Trophoblast cell (in vitro differentiated cells and primary cell): ENCODE data around the gene SRPK3.

Experiments
- DNase-seq, 2 donors: peaks; one replicate each; pipeline ENCODE4 v3.0.0-alpha.2; 2016
- H2AFZ ChIP-seq: 2 replicates; pipeline ENCODE4 v1.6.1; 2013; ENCODE audit warnings: low read length, moderate library complexity, mild to moderate bottlenecking; ENCODE audit not compliant: insufficient read depth, poor library complexity
- H2AK5ac ChIP-seq: 2 replicates; pipeline ENCODE4 v1.6.1; 2013; ENCODE audit warnings: mild to moderate bottlenecking, low read length
- H2BK120ac ChIP-seq: 2 replicates; pipeline ENCODE4 v1.6.1; 2013; ENCODE audit warnings: low read length, mild to moderate bottlenecking, moderate library complexity; ENCODE audit not compliant: insufficient read depth, poor library complexity
- H2BK12ac ChIP-seq: 2 replicates; pipeline ENCODE4 v1.6.1; 2013; ENCODE audit warnings: mild to moderate bottlenecking, low read length, moderate library complexity
- H2BK5ac ChIP-seq: 2 replicates; pipeline ENCODE4 v1.6.1; 2013; ENCODE audit warnings: low read length, low read depth, moderate library complexity, mild to moderate bottlenecking; ENCODE audit not compliant: poor library complexity
- H3K14ac ChIP-seq: 2 replicates; pipeline ENCODE4 v1.6.1; 2013; ENCODE audit warnings: mild to moderate bottlenecking, low read length
- H3K18ac ChIP-seq: 2 replicates; pipeline ENCODE4 v1.6.1; 2013; ENCODE audit warnings: mild to moderate bottlenecking, low read length
- H3K23ac ChIP-seq: 2 replicates; pipeline ENCODE4 v1.6.1; 2013; ENCODE audit warnings: low read length
- H3K27ac ChIP-seq: 2 replicates; pipeline ENCODE4 v1.5.1; 2013; ENCODE audit warnings: low read depth, mild to moderate bottlenecking, inconsistent platforms, low read length, moderate library complexity
- H3K27me3 ChIP-seq: 2 replicates; pipeline ENCODE4 v1.6.1; 2013; ENCODE audit warnings: inconsistent platforms, mild to moderate bottlenecking, low read length, moderate library complexity; ENCODE audit not compliant: insufficient read depth
- H3K36me3 ChIP-seq, 2 experiments: 1 replicate in 1 of 2; 2 replicates in 1 of 2; pipeline ENCODE4 v1.6.1; 2013; ENCODE audit warnings: low read length in 2 of 2, mild to moderate bottlenecking in 2 of 2, moderate library complexity in 1 of 2; ENCODE audit not compliant: insufficient read depth in 2 of 2, control insufficient read depth in 1 of 2
- H3K4ac ChIP-seq: 2 replicates; pipeline ENCODE4 v1.6.1; 2013; ENCODE audit warnings: low read depth, mild to moderate bottlenecking, low read length, moderate library complexity
- H3K4me1 ChIP-seq, 2 experiments: 1 replicate in 1 of 2; 2 replicates in 1 of 2; pipeline ENCODE4 v1.6.1; 2013; ENCODE audit warnings: low read length in 2 of 2, mild to moderate bottlenecking in 2 of 2, moderate library complexity in 1 of 2; ENCODE audit not compliant: insufficient read depth in 2 of 2, control insufficient read depth in 1 of 2
- H3K4me2 ChIP-seq: 2 replicates; pipeline ENCODE4 v1.6.1; 2013; ENCODE audit warnings: inconsistent platforms, mild to moderate bottlenecking, low read length, moderate library complexity
- H3K4me3 ChIP-seq: 2 replicates; pipeline ENCODE4 v1.5.1; 2013; ENCODE audit warnings: mild to moderate bottlenecking, low read depth, low read length, inconsistent platforms
- H3K79me1 ChIP-seq: one replicate; pipeline ENCODE4 v1.6.1; 2013; ENCODE audit warnings: low read length
- H3K79me2 ChIP-seq: 2 replicates; pipeline ENCODE4 v1.6.1; 2013; ENCODE audit warnings: low read length, mild to moderate bottlenecking; ENCODE audit not compliant: control insufficient read depth, insufficient read depth, poor library complexity
- H3K9ac ChIP-seq: 2 replicates; pipeline ENCODE4 v1.6.1; 2013; ENCODE audit warnings: mild to moderate bottlenecking, low read length
- H3K9me3 ChIP-seq: 2 replicates; pipeline ENCODE4 v1.6.1; 2013; ENCODE audit warnings: low read depth, mild to moderate bottlenecking, control low read depth, inconsistent platforms, low read length; ENCODE audit not compliant: insufficient read depth
- H4K12ac ChIP-seq: 2 replicates; pipeline ENCODE4 v1.6.1; 2013; ENCODE audit warnings: low read depth, mild to moderate bottlenecking, low read length, moderate library complexity
- H4K8ac ChIP-seq: 2 replicates; pipeline ENCODE4 v1.6.1; 2013; ENCODE audit warnings: low read depth, mild to moderate bottlenecking, low read length, moderate library complexity
- H4K91ac ChIP-seq: one replicate; pipeline ENCODE4 v1.6.1; 2013; ENCODE audit warnings: low read depth, mild to moderate bottlenecking, low read length, moderate library complexity
- WGBS: extraction: QIAGEN DNeasy Blood & Tissue Kit; methylation state at CpG from one replicate; pipeline ENCODE4 v1.1.7; 2013; ENCODE audit warnings: missing lambda C conversion rate; ENCODE audit not compliant: insufficient read length, insufficient coverage; ENCODE audit errors: extremely low coverage; 5-methylcytosine and 5-hydroxymethylcytosine counted together

SRPK3 gene

DNA sequence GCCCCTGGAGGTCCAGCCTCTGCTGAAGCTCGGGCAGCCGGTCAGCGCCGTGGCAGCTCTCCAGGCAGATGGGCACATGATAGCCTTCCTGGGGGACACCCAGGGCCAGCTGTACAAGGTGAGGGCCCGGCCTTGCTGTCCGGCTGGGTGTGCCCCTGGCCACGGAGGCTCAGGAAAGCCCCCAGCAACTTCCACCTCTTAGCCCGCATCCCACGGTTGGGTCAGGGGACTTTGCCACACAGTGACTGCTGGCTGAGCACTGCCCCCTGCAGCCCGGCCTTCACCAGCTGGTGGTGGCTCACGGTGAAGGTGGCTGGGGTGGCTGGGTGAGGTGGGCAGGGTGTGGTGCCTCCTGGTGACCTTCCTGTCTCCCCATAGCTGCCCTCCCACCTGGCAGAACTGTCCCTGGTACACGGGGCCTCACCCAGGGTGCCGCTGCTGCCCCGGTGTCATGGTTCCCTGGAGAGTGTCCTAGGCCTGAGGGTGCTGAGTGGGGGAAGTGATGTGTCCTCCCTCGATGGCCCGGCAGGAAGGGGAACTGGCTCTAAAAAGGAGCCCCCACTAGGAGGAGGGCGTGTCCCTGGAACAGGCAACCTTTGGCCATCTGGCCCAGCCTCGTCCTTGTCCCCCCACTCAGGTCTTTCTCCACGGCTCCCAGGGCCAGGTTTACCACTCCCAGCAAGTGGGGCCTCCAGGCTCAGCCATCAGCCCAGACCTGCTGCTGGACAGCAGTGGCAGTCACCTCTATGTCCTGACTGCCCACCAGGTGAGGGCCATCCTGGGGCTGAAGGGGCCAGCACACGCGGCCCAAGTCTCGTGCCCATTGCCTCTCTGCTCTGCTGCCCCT lies 12.3 kb upstream of the SRPK3 start:
- Histone ChIP-seq H3K4me2 (no peak overlapping the region), H4K91ac (no peak overlapping the region), H2AFZ (no peak overlapping the region), H2BK12ac (no peak overlapping the region), H3K79me1 (no peaks in the 10 kb centered on the region), H4K12ac (no peak overlapping the region), H3K79me2 (no peaks in the 10 kb centered on the region), H3K27ac (no peak overlapping the region), H2BK5ac (no peak overlapping the region), H3K4me1 (no peaks in the 10 kb centered on the region), H3K9ac (no peak overlapping the region), H2AK5ac (no peak overlapping the region), H2BK120ac (no peak overlapping the region), H3K18ac (no peak overlapping the region), H3K9me3 (no peaks in the 10 kb centered on the region), H4K8ac (no peak overlapping the region), H3K4me3 (no peak overlapping the region), H3K36me3 (no peaks in the 10 kb centered on the region), H3K27me3 (no peaks in the 10 kb centered on the region), H3K4ac (no peak overlapping the region), H3K23ac (no peak overlapping the region), H3K14ac (no peak overlapping the region)
- DNase-seq = no peak
- WGBS = no CpG with 5 or more reads among the region's 22 CpGs

- Histone ChIP-seq H3K4me1 (no peaks in the 10 kb centered on the region), H3K4ac (no peak overlapping the region), H3K27me3 (no peaks in the 10 kb centered on the region), H2BK12ac (no peak overlapping the region), H4K91ac (no peak overlapping the region), H3K14ac (no peak overlapping the region), H3K9me3 (no peaks in the 10 kb centered on the region), H3K23ac (no peak overlapping the region), H4K12ac (no peak overlapping the region), H3K4me2 (no peak overlapping the region), H3K79me2 (no peaks in the 10 kb centered on the region), H3K36me3 (no peaks in the 10 kb centered on the region), H2AK5ac (no peak overlapping the region), H3K4me3 (no peak overlapping the region), H3K79me1 (no peaks in the 10 kb centered on the region), H3K9ac (no peak overlapping the region), H2BK5ac (no peak overlapping the region), H2AFZ (no peak overlapping the region), H3K18ac (no peak overlapping the region), H2BK120ac (no peak overlapping the region), H3K27ac (no peak overlapping the region), H4K8ac (no peak overlapping the region)
- no peak for DNase-seq
- no CpG with 5 or more reads among the region's 23 CpGs for WGBS
These were observed 11.5 kb upstream of the SRPK3 start for GRCh38 chrX:153769158-153769864.

DNA sequence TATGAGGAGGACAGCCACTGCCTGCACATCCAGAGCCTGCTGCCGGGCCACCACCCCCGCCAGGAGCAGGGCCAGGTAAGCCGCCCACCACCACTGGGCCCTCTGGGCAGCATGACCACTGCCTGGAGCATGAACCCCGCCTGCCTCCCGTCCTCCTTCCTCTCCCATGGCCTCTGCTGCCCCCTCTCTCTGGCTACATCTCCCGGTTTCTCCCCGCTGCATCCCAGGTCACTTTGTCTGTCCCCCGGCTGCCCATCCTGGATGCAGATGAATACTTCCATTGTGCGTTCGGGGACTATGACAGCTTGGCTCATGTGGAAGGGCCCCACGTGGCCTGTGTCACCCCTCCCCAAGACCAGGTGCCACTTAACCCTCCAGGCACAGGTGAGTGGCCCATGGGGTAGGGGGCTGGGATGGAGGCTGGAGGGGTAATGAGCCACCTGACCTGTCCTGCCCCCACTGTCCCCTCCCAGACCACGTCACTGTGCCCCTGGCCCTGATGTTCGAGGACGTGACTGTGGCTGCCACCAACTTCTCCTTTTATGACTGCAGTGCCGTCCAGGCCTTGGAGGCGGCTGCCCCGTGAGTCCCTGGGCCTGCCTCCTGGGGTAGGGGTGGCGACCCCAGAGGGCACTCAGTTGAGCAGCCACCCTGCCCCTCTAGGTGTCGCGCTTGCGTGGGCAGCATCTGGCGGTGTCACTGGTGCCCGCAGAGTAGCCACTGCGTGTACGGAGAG lies 10.8 kb upstream of the SRPK3 start:
- Histone ChIP-seq H3K9ac (no peak overlapping the region), H2BK12ac (no peak overlapping the region), H3K4ac (no peak overlapping the region), H3K79me1 (no peaks in the 10 kb centered on the region), H3K79me2 (no peaks in the 10 kb centered on the region), H4K8ac (no peak overlapping the region), H3K27ac (no peak overlapping the region), H3K4me2 (no peak overlapping the region), H3K27me3 (no peaks in the 10 kb centered on the region), H3K9me3 (no peaks in the 10 kb centered on the region), H3K23ac (no peak overlapping the region), H3K18ac (no peak overlapping the region), H3K36me3 (no peaks in the 10 kb centered on the region), H4K12ac (no peak overlapping the region), H3K14ac (no peak overlapping the region), H2BK120ac (no peak overlapping the region), H2AK5ac (no peak overlapping the region), H3K4me3 (no peak overlapping the region), H3K4me1 (no peaks in the 10 kb centered on the region), H4K91ac (no peak overlapping the region), H2AFZ (no peak overlapping the region), H2BK5ac (no peak overlapping the region)
- DNase-seq = no peak
- WGBS = no CpG with 5 or more reads among the region's 25 CpGs

DNA sequence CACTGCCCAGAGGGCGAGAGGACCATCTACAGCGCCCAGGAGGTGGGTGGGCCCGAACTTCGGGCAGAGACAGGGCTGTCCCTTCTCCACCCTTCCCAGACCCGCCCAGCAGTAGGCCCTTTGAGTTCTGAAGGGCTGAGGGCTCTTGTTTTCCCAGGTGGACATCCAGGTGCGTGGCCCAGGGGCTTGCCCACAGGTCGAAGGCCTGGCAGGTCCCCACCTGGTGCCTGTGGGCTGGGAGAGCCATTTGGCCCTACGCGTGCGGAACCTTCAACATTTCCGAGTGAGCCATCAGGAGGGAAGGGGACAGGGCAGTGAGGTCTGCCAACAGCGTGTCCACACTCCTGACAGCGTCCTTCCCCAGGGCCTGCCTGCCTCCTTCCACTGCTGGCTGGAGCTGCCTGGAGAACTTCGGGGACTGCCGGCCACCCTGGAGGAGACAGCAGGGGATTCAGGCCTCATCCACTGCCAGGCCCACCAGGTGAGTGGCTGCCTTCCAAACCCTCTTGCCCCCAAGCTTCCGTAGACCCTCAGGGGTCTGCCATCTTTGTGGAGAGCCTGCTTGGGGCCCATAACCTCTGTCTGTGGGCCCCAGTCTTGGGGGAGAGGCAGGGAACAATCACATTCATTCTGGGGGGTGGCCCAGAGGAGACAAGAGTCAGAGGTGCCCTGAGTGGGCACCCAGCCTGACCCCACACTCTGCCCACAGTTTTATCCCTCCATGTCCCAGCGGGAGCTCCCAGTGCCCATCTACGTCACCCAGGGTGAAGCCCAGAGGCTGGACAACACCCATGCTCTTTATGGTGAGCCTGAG lies 10.0 kb upstream of the SRPK3 start:
- Histone ChIP-seq H3K27me3 (no peaks in the 10 kb centered on the region), H3K4me3 (no peak overlapping the region), H3K23ac (no peak overlapping the region), H3K18ac (no peak overlapping the region), H2AK5ac (no peak overlapping the region), H3K79me1 (no peaks in the 10 kb centered on the region), H4K12ac (no peak overlapping the region), H3K36me3 (no peaks in the 10 kb centered on the region), H3K9me3 (peaks cover 2% of the 10 kb centered on the region), H2BK12ac (no peak overlapping the region), H3K4me2 (no peak overlapping the region), H3K4ac (no peak overlapping the region), H3K27ac (no peak overlapping the region), H2BK5ac (no peak overlapping the region), H3K14ac (no peak overlapping the region), H2AFZ (no peak overlapping the region), H3K79me2 (no peaks in the 10 kb centered on the region), H4K91ac (no peak overlapping the region), H3K9ac (no peak overlapping the region), H2BK120ac (no peak overlapping the region), H4K8ac (no peak overlapping the region), H3K4me1 (no peaks in the 10 kb centered on the region)
- no CpG with 5 or more reads among the region's 18 CpGs for WGBS
- no peak for DNase-seq
